Common myeloid progenitor, CD34-positive (primary cell): ENCODE measurements around the gene SLC22A23.

Source experiments
- CTCF ChIA-PET: fragments of 350-600 bp; sonication (Branson Sonifier 250); formaldehyde crosslinking; loops from one replicate; lab custom pipeline; 2021; ENCODE audit warnings: antibody characterized with exemption; lab: Charles Lee
- POLR2A ChIA-PET: fragments of 350-600 bp; sonication (Branson Sonifier 250); formaldehyde crosslinking; loops from one replicate; lab custom pipeline; 2021; ENCODE audit warnings: antibody characterized with exemption; lab: Charles Lee
- DNase-seq, 3 donors: peaks; one replicate each; pipeline versions ENCODE4 v3.0.0 to v3.0.0-alpha.2; 2013
- H3K27ac ChIP-seq, 2 experiments: 1 replicate in 1 of 2; 2 replicates in 1 of 2; pipeline ENCODE4 v1.7.0; 2013; ENCODE audit warnings: inconsistent platforms in 2 of 2, low read length in 2 of 2, mild to moderate bottlenecking in 2 of 2, low read depth in 1 of 2, moderate library complexity in 1 of 2; ENCODE audit not compliant: severe bottlenecking in 2 of 2, insufficient read depth in 1 of 2, poor library complexity in 1 of 2
- H3K27me3 ChIP-seq, 5 experiments: replicated peaks in 2 of 5; 1 replicate in 3 of 5; 2 replicates in 2 of 5; pipeline versions ENCODE4 v1.6.1 to v1.7.0; 2013; ENCODE audit warnings: low read length in 4 of 5, mild to moderate bottlenecking in 2 of 5, moderate library complexity in 2 of 5, inconsistent platforms in 1 of 5; ENCODE audit not compliant: insufficient read depth in 5 of 5, control insufficient read depth in 4 of 5
- H3K36me3 ChIP-seq, 4 experiments: 1 replicate in 2 of 4; 2 replicates in 2 of 4; pipeline versions ENCODE4 v1.6.1 to v1.7.0; 2013; ENCODE audit warnings: low read length in 3 of 4, control low read depth in 1 of 4, mild to moderate bottlenecking in 1 of 4; ENCODE audit not compliant: control insufficient read depth in 4 of 4, insufficient read depth in 4 of 4
- H3K4me1 ChIP-seq, 4 experiments: 1 replicate in 3 of 4; 2 replicates in 1 of 4; pipeline versions ENCODE4 v1.6.1 to v1.7.1; 2013; ENCODE audit warnings: low read length in 3 of 4, mild to moderate bottlenecking in 3 of 4, control low read depth in 1 of 4, inconsistent platforms in 1 of 4, moderate library complexity in 1 of 4; ENCODE audit not compliant: control insufficient read depth in 4 of 4, insufficient read depth in 4 of 4; ENCODE audit errors: control extremely low read depth in 1 of 4
- H3K4me3 ChIP-seq, 7 experiments: 1 replicate in 4 of 7; 2 replicates in 3 of 7; pipeline versions ENCODE4 v1.5.1 to v1.7.0; 2013; ENCODE audit warnings: mild to moderate bottlenecking in 7 of 7, low read length in 6 of 7, moderate library complexity in 6 of 7, inconsistent platforms in 2 of 7, low read depth in 2 of 7, control low read depth in 1 of 7; ENCODE audit not compliant: insufficient read depth in 4 of 7, control insufficient read depth in 1 of 7; ENCODE audit errors: extremely low read depth in 1 of 7
- H3K9me3 ChIP-seq, 5 experiments: 1 replicate in 4 of 5; 2 replicates in 1 of 5; pipeline versions ENCODE4 v1.6.1 to v1.7.1; 2013; ENCODE audit warnings: low read length in 4 of 5, mild to moderate bottlenecking in 2 of 5, inconsistent platforms in 1 of 5, low read depth in 1 of 5, moderate library complexity in 1 of 5; ENCODE audit not compliant: control insufficient read depth in 4 of 5, insufficient read depth in 2 of 5; ENCODE audit errors: control extremely low read depth in 1 of 5
- WGBS: methylation state at CpG from one replicate; pipeline ENCODE4 v1.1.5; 2013; ENCODE audit not compliant: insufficient coverage; 5-methylcytosine and 5-hydroxymethylcytosine counted together

The SLC22A23 gene

GRCh38 chr6:3489027-3489757 is 32.3 kb upstream of the SLC22A23 start:
- H3K4me3 ChIP-seq = no peak overlapping the region
- peaks cover 0 to 4% (median 2%) of the 10 kb centered on the region in 4 experiments for H3K4me1 ChIP-seq
- ChIA-PET CTCF (no interaction called here), POLR2A (no interaction called here)
- DNase-seq = no peak
- H3K9me3 ChIP-seq = no peaks in the 10 kb centered on the region
- H3K36me3 ChIP-seq = no peaks in the 10 kb centered on the region
- peaks cover 0 to 5% (median 0%) of the 10 kb centered on the region in 5 experiments for H3K27me3 ChIP-seq
- H3K27ac ChIP-seq = no peak overlapping the region
- WGBS = 93% methylated on average over 6 of the region's 7 CpGs

GRCh38 chr6:3484946-3485345 is 28.1 kb upstream of the SLC22A23 start:
- H3K9me3 ChIP-seq = peaks cover 0 to 5% (median 4%) of the 10 kb centered on the region in 5 experiments
- POLR2A ChIA-PET = no interaction called here
- no peak overlapping the region for H3K4me3 ChIP-seq
- H3K27me3 ChIP-seq = peaks cover 0 to 6% (median 0%) of the 10 kb centered on the region in 5 experiments
- no peak overlapping the region for H3K27ac ChIP-seq
- WGBS = 84% methylated on average over 9 of the region's 11 CpGs
- no peak for DNase-seq
- no peaks in the 10 kb centered on the region for H3K4me1 ChIP-seq
- CTCF ChIA-PET = interaction anchor here (1.1 kb wide), 1 partner anchor 12 kb away, joined by 5 read pairs; no protein-coding TSS in a partner anchor
- no peaks in the 10 kb centered on the region for H3K36me3 ChIP-seq

- 98% methylated on average over 6 of the region's 8 CpGs for WGBS
- ChIA-PET CTCF (interaction anchor here (1.1 kb wide), 1 partner anchor 11 kb away, joined by 5 read pairs; no protein-coding TSS in a partner anchor), POLR2A (no interaction called here)
- H3K4me1 ChIP-seq = no peaks in the 10 kb centered on the region
- no peaks in the 10 kb centered on the region for H3K36me3 ChIP-seq
- H3K9me3 ChIP-seq = peaks cover 0 to 7% (median 5%) of the 10 kb centered on the region in 5 experiments
- no peak overlapping the region for H3K27ac ChIP-seq
- peaks cover 0 to 6% (median 0%) of the 10 kb centered on the region in 5 experiments for H3K27me3 ChIP-seq
- DNase-seq = no peak
- no peak overlapping the region for H3K4me3 ChIP-seq
Measured at GRCh38 chr6:3484192-3484591, 27.3 kb upstream of the SLC22A23 start.

- no peak for DNase-seq
- Histone ChIP-seq H3K9me3 (peaks cover 0 to 7% (median 5%) of the 10 kb centered on the region in 5 experiments), H3K27me3 (peaks cover 0 to 6% (median 0%) of the 10 kb centered on the region in 5 experiments), H3K4me3 (no peak overlapping the region), H3K4me1 (no peaks in the 10 kb centered on the region), H3K36me3 (no peaks in the 10 kb centered on the region), H3K27ac (no peak overlapping the region)
- ChIA-PET CTCF (interaction anchor here (1.1 kb wide), 1 partner anchor 11 kb away, joined by 5 read pairs; no protein-coding TSS in a partner anchor), POLR2A (no interaction called here)
- 100% methylated on average over 1 of the region's 2 CpGs for whole genome bisulfite sequencing
Measured at GRCh38 chr6:3483675-3484074, 26.8 kb upstream of the SLC22A23 start.

- DNase-seq = no peak
- H3K4me1 ChIP-seq = no peaks in the 10 kb centered on the region
- no peak overlapping the region for H3K27ac ChIP-seq
- H3K36me3 ChIP-seq = no peaks in the 10 kb centered on the region
- ChIA-PET POLR2A (no interaction called here), CTCF (no interaction called here)
- H3K27me3 ChIP-seq = peaks cover 0 to 6% (median 0%) of the 10 kb centered on the region in 5 experiments
- no peak overlapping the region for H3K4me3 ChIP-seq
- peaks cover 0 to 7% (median 5%) of the 10 kb centered on the region in 5 experiments for H3K9me3 ChIP-seq
- WGBS = 76% methylated on average over 4 of the region's 4 CpGs
Measured at GRCh38 chr6:3482869-3483268, 26.0 kb upstream of the SLC22A23 start.

GRCh38 chr6:3481640-3482039 is 24.8 kb upstream of the SLC22A23 start:
- 93% methylated on average over 5 of the region's 7 CpGs for WGBS
- Histone ChIP-seq H3K36me3 (no peaks in the 10 kb centered on the region), H3K27ac (no peak overlapping the region), H3K4me3 (no peak overlapping the region), H3K27me3 (peaks cover 0 to 6% (median 0%) of the 10 kb centered on the region in 5 experiments), H3K4me1 (no peaks in the 10 kb centered on the region), H3K9me3 (peaks cover 0 to 7% (median 5%) of the 10 kb centered on the region in 5 experiments)
- ChIA-PET CTCF (no interaction called here), POLR2A (no interaction called here)
- no peak for DNase-seq

DNA sequence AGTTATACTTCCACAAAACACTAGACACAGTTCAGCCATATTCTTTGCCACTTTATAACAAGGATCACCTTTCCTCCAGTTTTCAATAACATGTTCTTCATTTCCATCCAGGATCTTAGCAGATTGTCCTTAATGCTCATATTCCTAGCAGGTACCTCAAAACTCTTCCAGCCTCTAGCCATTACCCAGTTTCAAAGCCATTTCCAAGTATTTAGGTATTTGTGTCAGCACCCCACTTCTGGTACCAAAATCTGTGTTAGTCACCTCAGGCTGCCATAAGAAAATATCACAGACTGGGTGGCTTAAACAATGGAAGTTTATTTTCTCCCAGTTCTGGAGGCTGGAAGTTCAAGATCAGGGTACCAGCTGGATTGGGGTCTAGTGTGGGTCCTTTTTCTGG is 23.2 kb upstream of the SLC22A23 start:
- POLR2A ChIA-PET = no interaction called here

More for the DNA sequence above, 23.2 kb upstream of the SLC22A23 start:
- H3K36me3 ChIP-seq = no peaks in the 10 kb centered on the region
- peaks cover 0 to 6% (median 0%) of the 10 kb centered on the region in 5 experiments for H3K27me3 ChIP-seq
- H3K9me3 ChIP-seq = peaks cover 0 to 7% (median 5%) of the 10 kb centered on the region in 5 experiments
- CTCF ChIA-PET = no interaction called here
- no peak overlapping the region for H3K27ac ChIP-seq
- DNase-seq = no peak
- H3K4me1 ChIP-seq = no peaks in the 10 kb centered on the region
- H3K4me3 ChIP-seq = no peak overlapping the region
